Epithelial cell of proximal tubule (primary cell): ENCODE measurements around the gene POLG. TPM values are rescaled to one million over a fixed set of nuclear protein-coding genes. Genes with fewer than 3 reads are reported as not detected.

ENCODE experiments used
- DNase-seq: peaks from one replicate; pipeline ENCODE4 v3.0.0-alpha.2; 2011; ENCODE audit warnings: low read depth
- H3K4me3 ChIP-seq: 2 replicates; pipeline ENCODE4 v1.5.1; 2011; ENCODE audit warnings: low read depth, mild to moderate bottlenecking, low read length
- CTCF ChIP-seq: conservative IDR thresholded peaks from 2 replicates; pipeline ENCODE4 v1.5.1; 2012; ENCODE audit warnings: low read depth, mild to moderate bottlenecking, low read length
- total RNA-seq: library from RNA; depleted of rRNA; stranded (reverse); fragments of >200 nt; gene quantifications from 2 replicates; pipeline ENCODE4 v1.2.3, GENCODE V29; 2015

Gene POLG
- total RNA-seq: 84.6 and 85.9 TPM in 2 replicates

DNA sequence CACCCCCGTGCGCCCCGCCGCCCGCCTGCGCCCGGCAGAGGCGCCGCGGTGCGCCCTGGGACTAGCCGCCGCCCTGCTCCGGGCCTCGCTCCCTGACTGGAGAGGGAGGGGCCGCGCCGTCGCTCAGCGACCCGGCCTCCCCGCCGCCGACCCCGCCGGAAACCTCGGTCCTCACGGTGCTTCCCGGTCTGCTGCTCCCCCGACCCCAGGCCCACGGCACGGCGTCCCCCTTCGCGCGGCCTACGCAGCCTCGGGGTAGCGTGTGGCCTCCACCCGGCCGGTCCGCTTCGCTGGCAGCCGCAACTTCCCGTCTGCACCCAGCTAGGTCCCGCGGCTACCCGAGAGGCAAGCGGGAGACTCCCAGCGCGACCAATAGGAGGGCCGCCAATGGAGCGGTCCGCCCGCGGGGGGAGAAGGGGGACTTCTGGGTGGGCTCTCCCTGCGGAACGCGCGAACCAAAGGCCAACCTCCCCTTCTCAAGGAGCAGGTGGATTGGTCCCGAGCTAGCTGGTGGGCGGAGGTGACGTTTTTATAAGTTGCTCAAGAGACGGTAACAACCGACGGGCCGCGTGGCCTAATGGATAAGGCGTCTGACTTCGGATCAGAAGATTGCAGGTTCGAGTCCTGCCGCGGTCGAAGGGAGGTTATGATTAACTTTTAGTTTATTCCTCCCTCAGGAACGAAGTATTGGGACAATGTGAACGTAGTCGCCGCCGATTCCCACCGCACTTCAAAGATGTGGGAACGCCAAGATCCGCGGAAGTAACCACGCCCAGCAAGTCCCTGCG, at the start of gene POLG:
TSS of gene POLG (minus strand) at position 315 of the 788 bp plus-strand sequence. CDS start 1,070 bp downstream, outside the sequence.
- peak within 1 kb of the TSS; percentile 93 for H3K4me3 ChIP-seq
- DNase-seq: peak; percentile 92
- TF ChIP-seq CTCF: no peak

DNA sequence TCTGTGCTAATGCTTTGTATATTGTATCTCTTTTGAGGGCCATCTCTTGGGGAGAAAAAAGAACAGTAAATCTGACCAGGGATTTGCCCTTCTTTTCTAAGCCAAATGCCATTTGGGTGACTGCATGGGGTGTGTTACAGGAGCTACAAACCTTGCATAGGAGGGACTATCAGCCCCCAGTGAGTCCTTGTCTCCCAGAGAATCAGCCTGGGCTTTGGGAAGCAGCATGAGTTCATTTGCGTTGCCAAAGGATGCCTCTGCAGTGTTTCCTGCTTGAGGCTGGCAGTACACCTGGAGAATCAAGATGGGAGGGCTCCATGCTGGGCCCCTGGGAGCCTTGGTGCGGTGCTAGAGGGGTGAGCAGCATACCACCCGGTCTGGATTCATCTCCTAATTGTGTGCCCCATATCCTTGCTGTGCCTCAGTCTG, 49.6 kb upstream of the POLG start:
- no peak for TF ChIP-seq CTCF
- no peak overlapping the region for H3K4me3 ChIP-seq
- DNase-seq: no peak

DNA sequence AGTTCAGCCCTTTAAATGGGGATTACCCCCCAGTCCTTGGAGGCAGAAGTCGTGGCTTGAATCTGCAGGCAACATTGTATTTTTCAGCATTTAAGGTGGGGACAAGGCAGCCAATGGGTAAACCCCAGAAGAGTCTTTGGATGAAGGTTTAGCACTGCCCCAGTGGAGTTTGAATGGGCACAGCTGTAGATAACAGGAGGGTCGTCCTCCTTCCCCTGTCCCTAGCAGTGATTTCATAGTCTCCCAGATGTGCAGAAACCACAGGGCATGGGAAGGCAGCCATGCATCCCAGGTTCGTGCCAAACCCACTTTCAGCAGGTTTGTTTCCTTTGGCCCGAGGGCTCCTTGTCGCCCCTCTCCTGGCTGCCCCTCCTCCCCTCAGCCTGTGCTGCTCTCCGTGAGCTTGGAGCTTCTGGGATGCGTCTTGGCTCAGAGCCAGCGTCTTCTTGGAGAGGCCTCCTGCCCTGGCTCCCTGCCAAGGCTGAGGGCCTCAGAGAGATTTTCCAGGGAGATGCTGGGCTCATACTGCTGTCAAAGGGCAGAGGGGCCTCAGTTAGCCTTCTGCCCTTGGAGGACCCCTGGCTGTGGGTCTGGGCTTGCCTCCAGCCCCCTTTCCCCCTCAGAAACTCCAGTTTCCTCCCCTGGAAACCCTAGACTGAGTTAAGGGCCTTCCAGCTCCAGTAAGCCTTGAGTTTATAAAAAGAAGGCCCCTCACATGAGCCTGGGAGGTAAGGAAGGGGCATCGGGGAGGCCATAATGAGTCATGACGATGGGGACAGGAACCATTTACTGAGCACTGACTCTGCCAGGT, 48.9 kb upstream of the POLG start:
- DNase-seq: no peak

DNA sequence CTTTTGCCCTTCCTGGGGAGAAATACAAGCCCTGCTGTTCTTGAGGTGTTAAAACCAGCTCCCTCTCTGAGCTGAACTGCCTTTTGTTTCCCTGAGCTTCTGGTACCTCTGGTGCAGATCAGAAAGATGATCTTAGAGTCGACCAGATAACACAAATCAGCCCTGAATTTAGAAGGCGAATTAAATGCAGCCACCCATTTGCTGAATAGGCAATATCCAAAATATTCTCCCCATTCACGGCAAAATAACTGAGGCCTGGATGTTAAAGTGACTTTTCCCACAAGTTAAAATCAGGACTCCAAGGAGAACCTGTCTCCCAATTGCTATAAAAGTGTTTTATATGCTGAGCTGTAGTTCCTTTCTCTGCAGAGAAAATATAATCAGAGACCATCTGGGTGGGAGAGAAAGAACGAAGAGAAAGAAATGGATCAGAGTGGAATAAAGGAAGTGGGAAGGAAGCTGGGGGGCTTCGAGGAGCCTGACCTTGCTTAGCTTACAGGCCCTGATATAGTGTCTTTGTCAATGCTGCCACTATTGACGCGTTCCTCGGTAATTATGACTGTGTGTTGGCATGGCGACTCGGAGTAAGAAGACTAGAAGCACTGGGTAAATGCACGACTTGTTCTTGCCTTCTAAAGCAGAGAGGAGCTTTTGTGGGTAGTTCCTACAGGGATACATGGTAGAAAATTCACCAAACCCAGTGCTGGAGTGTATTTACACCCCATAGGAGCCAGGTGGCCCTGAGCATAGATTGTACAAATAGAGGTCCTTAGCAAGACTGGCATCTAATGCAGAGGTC, 47.5 kb upstream of the POLG start:
- TF ChIP-seq CTCF: no peak
- no peak overlapping the region for H3K4me3 ChIP-seq

More for the DNA sequence above, 48.9 kb upstream of the POLG start:
- no peak for TF ChIP-seq CTCF
- H3K4me3 ChIP-seq: no peak overlapping the region

GRCh38 chr15:89381331-89381730, 46.7 kb upstream of the POLG start:
- DNase-seq: no peak
- H3K4me3 ChIP-seq: no peak overlapping the region
- TF ChIP-seq CTCF: no peak

More for the DNA sequence above, 47.5 kb upstream of the POLG start:
- DNase-seq: no peak

DNA sequence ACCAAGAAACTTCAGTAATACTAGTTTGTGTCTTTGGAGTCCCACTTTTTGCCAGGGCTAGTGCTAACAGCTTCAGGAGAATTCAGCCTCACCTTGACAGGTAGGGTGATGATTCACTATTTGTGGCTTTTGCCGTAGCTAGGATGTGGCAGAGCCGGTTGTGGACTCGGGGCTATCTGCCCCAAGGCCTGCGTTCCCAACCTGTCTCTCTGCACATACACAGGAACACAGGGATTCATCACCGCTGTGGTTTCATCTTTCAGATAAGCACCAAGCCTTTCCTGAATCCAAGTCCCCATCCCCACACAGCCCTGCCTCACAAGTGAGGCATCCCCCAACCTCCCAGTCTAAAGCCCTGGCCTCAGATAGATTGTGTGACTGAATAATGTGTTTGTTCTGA, 45.2 kb upstream of the POLG start:
- no peak for DNase-seq
- no peak for TF ChIP-seq CTCF
- no peak overlapping the region for H3K4me3 ChIP-seq
